CD14-positive monocyte (primary cell): ENCODE measurements around the gene CDH13. TPM values are rescaled to one million over a fixed set of nuclear protein-coding genes. Genes with fewer than 3 reads are reported as not detected.

Experiments used
- DNase-seq, 3 donors: peaks; one replicate each; pipeline ENCODE4 v3.0.0-alpha.2; 2011 to 2022
- H2AFZ ChIP-seq: 2 replicates; pipeline ENCODE4 v1.6.0; 2012; ENCODE audit warnings: mild to moderate bottlenecking, low read depth, low read length, inconsistent platforms; ENCODE audit not compliant: insufficient read depth, poor library complexity, severe bottlenecking
- H3K27ac ChIP-seq, 2 donors: 1 replicate in 1 of 2; 2 replicates in 1 of 2; pipeline ENCODE4 v1.5.1; 2012 to 2013; ENCODE audit warnings: low read length in 2 of 2, control low read depth in 1 of 2, inconsistent platforms in 1 of 2, low read depth in 1 of 2, mild to moderate bottlenecking in 1 of 2
- H3K27me3 ChIP-seq, 2 donors: one replicate each; pipeline versions ENCODE4 v1.6.0 to v1.6.1; 2011 to 2013; ENCODE audit warnings: low read length in 2 of 2; ENCODE audit not compliant: control insufficient read depth in 2 of 2, insufficient read depth in 2 of 2
- H3K36me3 ChIP-seq, 2 donors: replicated peaks in 1 of 2; 1 replicate in 1 of 2; 2 replicates in 1 of 2; pipeline versions ENCODE4 v1.5.1 to v1.6.1; 2012 to 2013; ENCODE audit warnings: low read length in 2 of 2, control low read depth in 1 of 2, inconsistent platforms in 1 of 2, mild to moderate bottlenecking in 1 of 2; ENCODE audit not compliant: insufficient read depth in 2 of 2, control insufficient read depth in 1 of 2
- H3K4me1 ChIP-seq, 2 donors: 1 replicate in 1 of 2; 2 replicates in 1 of 2; pipeline versions ENCODE4 v1.5.1 to v1.6.1; 2012 to 2013; ENCODE audit warnings: low read length in 2 of 2, control low read depth in 1 of 2, inconsistent platforms in 1 of 2, mild to moderate bottlenecking in 1 of 2, moderate library complexity in 1 of 2; ENCODE audit not compliant: insufficient read depth in 2 of 2, control insufficient read depth in 1 of 2
- H3K4me2 ChIP-seq: replicated peaks from 2 replicates; pipeline ENCODE3; 2012; ENCODE audit warnings: low read length, moderate library complexity, mild to moderate bottlenecking; ENCODE audit not compliant: poor library complexity, severe bottlenecking; ENCODE audit errors: extremely low read depth
- H3K4me3 ChIP-seq, 3 experiments: fragments of 200-600 bp in 1 of 3; sonication (generic) in 1 of 3; replicated peaks in 1 of 3; 1 replicate in 2 of 3; 2 replicates in 1 of 3; pipeline ENCODE4 v1.5.1; 2011 to 2013; ENCODE audit warnings: low read length in 3 of 3, mild to moderate bottlenecking in 3 of 3, control low read depth in 2 of 3, low read depth in 2 of 3, inconsistent platforms in 1 of 3, moderate library complexity in 1 of 3
- H3K79me2 ChIP-seq: 2 replicates; pipeline ENCODE4 v1.6.0; 2012; ENCODE audit warnings: mild to moderate bottlenecking, control low read depth, inconsistent platforms, low read length, moderate library complexity; ENCODE audit not compliant: insufficient read depth
- H3K9ac ChIP-seq: 2 replicates; pipeline ENCODE4 v1.6.0; 2017; ENCODE audit warnings: low read length, mild to moderate bottlenecking; ENCODE audit not compliant: insufficient read depth, poor library complexity, severe bottlenecking
- H3K9me3 ChIP-seq, 2 donors: replicated peaks in 1 of 2; 1 replicate in 1 of 2; 2 replicates in 1 of 2; pipeline versions ENCODE4 v1.5.1 to v1.6.1; 2012 to 2013; ENCODE audit warnings: low read length in 2 of 2, control low read depth in 1 of 2; ENCODE audit not compliant: control insufficient read depth in 1 of 2, insufficient read depth in 1 of 2
- H4K20me1 ChIP-seq: 2 replicates; pipeline ENCODE4 v1.6.0; 2012; ENCODE audit warnings: mild to moderate bottlenecking, low read length, control low read depth, moderate library complexity; ENCODE audit not compliant: insufficient read depth
- H3K27ac Mint-ChIP-seq, 7 donors: one replicate each; pipeline ENCODE4 v1.8.0; 2020; ENCODE audit warnings: mild to moderate bottlenecking in 7 of 7, mixed read lengths in 7 of 7, moderate library complexity in 6 of 7, inconsistent platforms in 2 of 7
- H3K27me3 Mint-ChIP-seq, 3 donors: one replicate each; pipeline ENCODE4 v1.8.0; 2021 to 2022; ENCODE audit warnings: low read depth in 3 of 3, mild to moderate bottlenecking in 3 of 3, mixed read lengths in 3 of 3, moderate library complexity in 3 of 3, inconsistent platforms in 1 of 3
- H3K36me3 Mint-ChIP-seq, 2 donors: one replicate each; pipeline ENCODE4 v1.8.0; 2020; ENCODE audit warnings: mixed read lengths in 2 of 2, inconsistent platforms in 1 of 2, mild to moderate bottlenecking in 1 of 2
- H3K4me1 Mint-ChIP-seq: one replicate; pipeline ENCODE4 v1.8.0; 2020; ENCODE audit warnings: mild to moderate bottlenecking, mixed read lengths
- H3K4me3 Mint-ChIP-seq, 2 donors: one replicate each; pipeline ENCODE4 v1.8.0; 2020; ENCODE audit warnings: mild to moderate bottlenecking in 2 of 2, mixed read lengths in 2 of 2, moderate library complexity in 1 of 2
- H3K9me3 Mint-ChIP-seq, 7 donors: one replicate each; pipeline ENCODE4 v1.8.0; 2020 to 2022; ENCODE audit warnings: mixed read lengths in 7 of 7, mild to moderate bottlenecking in 6 of 7, moderate library complexity in 6 of 7, inconsistent platforms in 2 of 7
- WGBS: methylation state at CpG from one replicate; pipeline ENCODE4 v1.1.5; 2013; ENCODE audit warnings: missing lambda C conversion rate; ENCODE audit not compliant: insufficient coverage; 5-methylcytosine and 5-hydroxymethylcytosine counted together
- intact Hi-C, 2 donors: fragments of 100-400 bp; cut with micrococcal nuclease; formaldehyde crosslinking; loops; one replicate each; pipeline versions ENCODE4 v1.15.0 to v1.15.1; 2023
- polyA plus RNA-seq, 3 donors: library from polyadenylated mRNA; depleted of rRNA in 1 of 3; unstranded in 2 of 3; stranded (reverse) in 1 of 3; fragments of 300-500 nt in 2 of 3; fragments of >200 nt in 1 of 3; fragmentation: Illumina TruSeq in 2 of 3; gene quantifications; 1 replicate in 2 of 3; 2 replicates in 1 of 3; pipeline ENCODE4 v1.2.3, GENCODE V29; 2012 to 2021
- TF ChIP-seq, protein P1 (sequence below): fragments of 200-600 bp; IDR thresholded peaks from one replicate; pipeline ENCODE4 v1.8.0; 2022; ENCODE audit warnings: antibody characterized with exemption, mild to moderate bottlenecking

Gene CDH13
- polyA plus RNA-seq, 3 donors, result 0.13 to 0.19 TPM; not detected in 1

- intact Hi-C loops, result no loop called here
- Histone ChIP-seq H3K9ac (no peak overlapping the region), H3K4me1 (no peaks in the 10 kb centered on the region), H2AFZ (no peak overlapping the region), H3K36me3 (no peaks in the 10 kb centered on the region), H3K27me3 (no peaks in the 10 kb centered on the region), H3K4me3 (no peak overlapping the region), H3K9me3 (no peaks in the 10 kb centered on the region), H3K4me2 (no peak overlapping the region), H3K27ac (no peak overlapping the region), H4K20me1 (no peaks in the 10 kb centered on the region), H3K79me2 (no peaks in the 10 kb centered on the region)
- H3K36me3 Mint-ChIP-seq, result no peaks in the 10 kb centered on the region
- DNase-seq, result no peak
- H3K4me3 Mint-ChIP-seq, result no peak overlapping the region
- TF ChIP-seq, protein P1, sequence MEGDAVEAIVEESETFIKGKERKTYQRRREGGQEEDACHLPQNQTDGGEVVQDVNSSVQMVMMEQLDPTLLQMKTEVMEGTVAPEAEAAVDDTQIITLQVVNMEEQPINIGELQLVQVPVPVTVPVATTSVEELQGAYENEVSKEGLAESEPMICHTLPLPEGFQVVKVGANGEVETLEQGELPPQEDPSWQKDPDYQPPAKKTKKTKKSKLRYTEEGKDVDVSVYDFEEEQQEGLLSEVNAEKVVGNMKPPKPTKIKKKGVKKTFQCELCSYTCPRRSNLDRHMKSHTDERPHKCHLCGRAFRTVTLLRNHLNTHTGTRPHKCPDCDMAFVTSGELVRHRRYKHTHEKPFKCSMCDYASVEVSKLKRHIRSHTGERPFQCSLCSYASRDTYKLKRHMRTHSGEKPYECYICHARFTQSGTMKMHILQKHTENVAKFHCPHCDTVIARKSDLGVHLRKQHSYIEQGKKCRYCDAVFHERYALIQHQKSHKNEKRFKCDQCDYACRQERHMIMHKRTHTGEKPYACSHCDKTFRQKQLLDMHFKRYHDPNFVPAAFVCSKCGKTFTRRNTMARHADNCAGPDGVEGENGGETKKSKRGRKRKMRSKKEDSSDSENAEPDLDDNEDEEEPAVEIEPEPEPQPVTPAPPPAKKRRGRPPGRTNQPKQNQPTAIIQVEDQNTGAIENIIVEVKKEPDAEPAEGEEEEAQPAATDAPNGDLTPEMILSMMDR, result no peak
- H3K9me3 Mint-ChIP-seq, result peaks cover 0 to 7% (median 1%) of the 10 kb centered on the region in 7 donors
- H3K27ac Mint-ChIP-seq, result no peak overlapping the region
- H3K27me3 Mint-ChIP-seq, result peaks cover 4 to 8% (median 5%) of the 10 kb centered on the region in 3 donors
- WGBS, result 81% methylated on average over 2 of the region's 3 CpGs
- H3K4me1 Mint-ChIP-seq, result no peaks in the 10 kb centered on the region
These were observed 1084.3 kb downstream of the CDH13 start for GRCh38 chr16:83711069-83711468.

DNA sequence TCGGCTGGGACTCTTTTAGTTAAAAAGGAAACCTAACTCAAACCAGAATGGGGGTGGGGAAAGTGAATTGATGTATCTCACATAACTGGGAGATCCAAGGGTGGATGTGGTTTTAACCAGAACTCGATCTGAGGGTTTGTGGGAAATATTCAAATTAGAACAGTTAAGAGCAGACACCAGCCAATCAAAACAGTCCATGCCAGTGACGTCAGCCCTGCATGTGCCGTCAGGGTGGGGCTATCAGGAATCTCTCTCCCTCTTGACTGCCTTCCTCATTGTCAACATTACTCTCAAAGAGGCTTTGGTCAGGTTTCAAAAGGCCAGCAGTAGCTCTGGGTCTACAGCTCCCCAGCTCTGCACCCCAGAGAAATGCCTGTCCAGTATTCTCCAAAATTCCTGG lies 1086.8 kb downstream of the CDH13 start:
- Histone ChIP-seq H3K36me3 (no peaks in the 10 kb centered on the region), H4K20me1 (no peaks in the 10 kb centered on the region), H2AFZ (no peak overlapping the region), H3K4me3 (no peak overlapping the region), H3K9ac (no peak overlapping the region), H3K9me3 (no peaks in the 10 kb centered on the region), H3K4me1 (no peaks in the 10 kb centered on the region), H3K27me3 (no peaks in the 10 kb centered on the region), H3K79me2 (no peaks in the 10 kb centered on the region), H3K4me2 (no peak overlapping the region), H3K27ac (no peak overlapping the region)
- H3K36me3 Mint-ChIP-seq, result no peaks in the 10 kb centered on the region
- no peak overlapping the region for H3K27ac Mint-ChIP-seq
- WGBS, result 84% methylated on average over 3 of the region's 4 CpGs
- no peak overlapping the region for H3K4me3 Mint-ChIP-seq
- H3K4me1 Mint-ChIP-seq, result no peaks in the 10 kb centered on the region
- intact Hi-C loops, result no loop called here
- peaks cover 0 to 5% (median 1%) of the 10 kb centered on the region in 7 donors for H3K9me3 Mint-ChIP-seq
- TF ChIP-seq, protein P1, result no peak
- peaks cover 2 to 6% (median 5%) of the 10 kb centered on the region in 3 donors for H3K27me3 Mint-ChIP-seq
- no peak for DNase-seq
